HG02970 (cell line): ENCODE results near the gene CFAP65.

Experiments used
- ATAC-seq: cut with Tn5 transposase; IDR thresholded peaks from one replicate; pipeline ENCODE4 v1.9.1; 2021; ENCODE audit warnings: mild to moderate bottlenecking, moderate library complexity, moderate number of reproducible peaks; ENCODE audit not compliant: unreplicated experiment, low FRiP score

Gene CFAP65

DNA sequence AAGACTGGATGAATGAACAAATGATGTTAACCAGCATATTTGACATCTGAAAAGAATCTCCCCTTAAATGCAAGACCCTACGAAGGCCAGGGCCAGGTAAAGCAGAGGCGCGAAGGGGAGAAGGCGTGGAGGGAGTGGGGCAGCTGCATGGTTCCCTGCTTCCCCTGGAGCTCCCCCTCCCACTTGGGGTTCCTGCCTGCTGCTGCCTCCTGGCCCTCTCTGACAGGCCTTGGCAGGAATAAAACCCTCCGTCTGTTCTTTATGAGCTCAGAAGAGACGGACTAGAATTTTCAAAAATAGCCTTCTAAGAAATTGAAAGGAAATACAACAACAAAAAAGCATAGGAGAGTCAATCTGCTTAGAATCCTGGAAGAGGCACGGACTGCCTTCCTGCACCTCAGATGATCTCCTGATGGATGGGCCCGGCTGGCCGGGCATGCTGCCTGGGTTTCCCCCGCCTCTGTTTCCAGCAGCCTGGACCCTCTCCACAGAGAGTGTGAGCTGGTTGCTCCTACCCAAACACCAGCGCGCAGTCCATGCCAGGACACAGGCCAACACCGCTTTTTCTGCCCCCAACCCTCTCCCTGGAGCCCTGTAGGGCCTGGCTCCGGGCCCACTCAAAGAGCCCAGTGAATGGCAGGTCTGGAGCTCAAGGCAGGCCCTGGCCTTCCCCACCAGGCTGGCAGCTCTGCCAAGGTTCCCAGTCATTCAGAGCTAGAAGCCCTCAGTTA is 23.9 kb downstream of the CFAP65 start:
- no peak for ATAC-seq

- no peak for ATAC-seq
These were observed 24.6 kb downstream of the CFAP65 start for GRCh38 chr2:219016721-219017120.

DNA sequence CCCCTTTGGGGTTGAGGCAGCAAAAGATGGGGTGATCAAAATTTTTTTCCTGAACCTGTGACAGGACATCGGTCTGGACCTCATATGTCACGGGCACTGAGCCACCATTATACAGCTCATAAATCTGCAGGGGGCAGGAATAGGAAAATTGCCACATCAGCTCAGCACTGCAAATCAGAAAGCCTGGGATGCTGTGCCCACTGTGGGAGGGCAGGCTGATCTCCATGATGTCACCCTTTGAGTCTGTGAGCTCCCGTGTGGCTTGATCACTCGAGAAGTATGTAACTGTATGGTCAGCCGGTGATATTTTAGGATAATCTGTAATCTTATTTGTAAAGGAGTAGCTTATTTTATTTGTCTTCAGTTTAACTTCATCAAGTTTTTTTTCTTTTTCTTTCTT is 30.4 kb downstream of the CFAP65 start:
- no peak for ATAC-seq

DNA sequence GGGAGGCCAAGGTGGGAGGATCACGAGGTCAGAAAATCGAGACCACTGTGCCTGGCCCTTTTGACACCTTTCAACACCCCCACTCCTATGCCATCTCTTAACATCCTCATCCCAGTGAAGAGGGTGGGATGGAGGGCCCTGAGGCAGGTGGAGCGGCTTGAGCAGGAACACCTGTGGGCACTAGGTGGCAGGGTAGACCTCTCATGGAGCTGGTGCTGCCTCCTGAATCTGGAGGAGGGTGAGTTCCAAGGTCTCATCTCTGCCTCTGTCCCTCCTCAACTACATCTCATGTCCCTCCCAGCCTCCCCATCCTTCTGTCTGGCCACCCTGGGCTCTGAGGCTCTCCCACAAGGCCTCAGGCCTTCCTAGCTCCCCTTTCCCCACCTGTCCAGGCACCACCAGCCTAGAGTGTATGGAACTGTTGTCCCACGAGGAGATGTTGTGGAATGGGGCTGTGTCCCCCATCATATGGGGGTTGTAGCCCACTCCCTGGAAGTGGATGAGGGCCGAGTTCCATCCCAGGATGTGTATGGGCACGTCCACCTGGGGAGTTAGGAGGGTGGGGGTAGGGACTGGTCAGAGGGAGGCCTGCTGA is 31.1 kb downstream of the CFAP65 start:
- ATAC-seq = no peak

DNA sequence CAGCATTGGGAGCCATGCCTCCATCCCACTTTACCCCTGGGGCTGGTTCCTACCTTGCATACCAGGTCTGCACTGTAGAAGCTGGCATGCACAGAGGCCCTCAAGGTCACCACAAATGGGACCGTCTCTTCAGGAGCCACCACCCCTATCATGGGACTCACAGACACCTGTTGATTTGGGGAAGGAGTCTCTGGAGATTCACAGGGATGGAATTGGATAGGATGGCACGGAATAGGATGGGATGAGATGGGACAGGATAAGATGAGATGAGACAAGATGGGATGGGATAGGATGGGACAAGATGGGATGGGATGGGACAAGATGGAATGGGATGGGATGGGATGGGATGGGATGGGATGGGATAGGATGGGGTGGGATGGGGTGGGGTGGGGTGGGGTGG is 32.0 kb downstream of the CFAP65 start:
- ATAC-seq = no peak

DNA sequence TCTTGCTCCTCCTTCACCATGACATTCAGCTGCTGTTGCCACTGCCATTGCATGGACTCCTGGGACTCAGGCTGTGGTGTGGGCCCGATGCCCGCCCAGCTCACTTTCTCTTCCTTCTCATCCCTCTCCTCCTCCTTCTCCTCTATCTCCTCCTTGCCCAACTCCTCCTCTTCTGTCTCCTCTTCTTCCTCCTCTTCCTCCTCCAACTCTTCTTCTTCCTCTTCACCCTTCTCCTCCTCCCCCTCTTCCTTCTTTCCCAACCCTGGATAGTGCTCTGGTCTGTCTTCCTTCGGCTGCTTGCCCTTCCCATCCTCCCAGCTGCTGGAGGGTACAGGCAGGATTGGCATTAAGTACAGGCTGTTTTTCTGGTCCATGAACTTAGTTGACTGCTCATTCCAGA is 37.3 kb downstream of the CFAP65 start:
- no peak for ATAC-seq

DNA sequence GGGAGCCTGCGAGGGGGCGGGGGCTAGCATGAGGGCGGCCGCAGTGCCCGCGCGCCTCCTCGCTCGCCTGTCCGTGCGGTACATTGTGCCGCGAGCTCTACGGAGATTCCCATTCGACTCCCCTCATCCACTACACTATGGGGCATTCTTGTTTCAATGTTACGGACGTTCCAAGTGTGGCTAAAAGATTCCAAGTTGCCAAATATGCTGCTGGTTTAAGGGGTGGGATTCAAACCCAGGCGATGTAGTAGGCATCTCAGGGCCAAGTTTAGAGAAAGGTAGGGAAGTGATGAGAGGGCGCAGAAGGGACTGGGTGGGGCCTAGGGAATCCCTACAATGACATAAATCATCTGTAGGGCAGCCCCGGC is 38.1 kb downstream of the CFAP65 start:
- ATAC-seq = no peak

DNA sequence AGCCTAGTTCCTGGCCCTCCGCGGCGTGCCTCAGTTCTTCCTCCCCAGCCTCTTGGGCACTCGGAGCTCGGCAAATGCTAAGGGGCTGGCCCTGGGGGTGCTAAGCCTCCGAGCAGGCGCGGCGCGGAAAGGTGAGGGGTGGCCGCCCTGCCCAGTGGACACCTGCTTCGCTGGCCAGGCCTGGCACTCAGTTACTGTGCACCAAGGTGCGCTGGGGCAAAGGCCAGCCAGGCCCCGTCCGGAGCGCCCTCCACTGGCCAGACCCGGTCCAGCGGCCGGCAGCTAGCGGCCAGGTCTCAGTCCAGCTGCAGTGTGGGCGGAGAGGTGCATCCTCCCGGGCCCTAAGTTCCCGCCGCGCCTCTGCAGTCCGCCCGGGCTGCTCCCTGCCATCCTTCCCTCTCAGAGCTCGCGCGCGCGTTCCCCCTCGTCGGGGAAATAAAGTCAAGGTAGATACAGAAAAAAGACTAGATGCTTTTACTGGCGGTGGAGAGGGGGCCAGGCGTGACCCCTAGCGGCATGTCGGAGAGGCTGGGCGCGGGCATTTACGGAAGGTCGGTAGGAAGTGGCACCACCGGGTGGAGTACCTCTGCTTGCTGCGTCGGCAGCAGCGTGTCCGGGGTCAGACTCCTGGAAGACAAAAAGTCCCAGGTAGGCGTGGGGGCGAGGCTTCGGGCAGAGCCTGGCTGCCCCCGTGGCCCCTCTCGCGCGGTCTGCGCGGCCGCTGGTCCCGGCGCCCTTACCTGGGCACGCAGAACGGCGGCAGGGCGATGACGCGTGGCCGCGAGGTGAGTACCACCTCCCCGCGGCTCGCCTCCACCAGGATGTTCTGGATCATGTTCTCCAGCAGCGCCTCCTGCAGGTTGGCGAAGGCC is 38.7 kb downstream of the CFAP65 start:
- no peak for ATAC-seq

GRCh38 chr2:219001577-219002394 is 39.5 kb downstream of the CFAP65 start:
- no peak for ATAC-seq

DNA sequence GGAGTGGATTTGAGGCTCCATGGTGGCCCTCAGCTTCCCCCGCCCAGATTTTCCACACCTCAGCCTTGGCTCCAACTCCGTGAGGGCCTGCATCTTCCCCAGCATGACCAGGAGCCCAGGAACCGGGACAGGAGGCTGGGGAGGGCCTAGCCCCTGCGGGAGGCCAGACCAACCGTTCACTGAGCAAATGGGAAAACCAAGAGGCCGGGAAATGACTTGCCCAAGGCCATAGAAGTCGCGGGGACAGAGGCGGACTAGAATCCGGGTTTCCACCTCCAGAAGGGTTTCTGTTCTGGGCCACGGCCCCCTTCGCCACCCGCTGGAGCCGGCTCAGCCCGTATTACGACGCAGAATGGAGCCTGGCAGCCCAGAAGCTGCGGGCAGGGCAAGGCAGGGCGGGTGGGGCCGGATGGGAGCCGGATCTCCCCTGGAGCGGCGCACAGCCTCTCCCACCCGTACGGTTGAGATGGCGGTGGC is 40.2 kb downstream of the CFAP65 start:
- no peak for ATAC-seq

DNA sequence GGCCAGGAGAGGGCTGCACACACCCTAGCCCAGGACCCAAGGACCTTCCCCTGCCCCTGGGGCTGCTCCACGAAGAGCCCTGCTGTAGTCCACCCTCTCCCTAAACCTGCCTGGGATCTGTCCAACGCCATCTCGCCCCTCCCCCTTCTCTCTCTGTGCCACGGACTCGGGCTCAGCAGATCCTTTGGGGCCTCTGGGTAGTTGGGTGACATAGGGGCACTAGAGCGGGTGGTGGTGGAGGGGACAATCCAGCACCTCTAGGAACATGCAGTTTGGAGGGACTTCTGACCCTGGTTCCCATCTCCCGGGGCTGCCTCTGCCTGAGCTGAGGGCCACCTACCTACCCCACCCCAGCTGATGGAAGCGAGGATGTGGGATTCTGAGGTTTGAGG is 40.8 kb downstream of the CFAP65 start:
- no peak for ATAC-seq

GRCh38 chr2:218999881-219000568 is 41.3 kb downstream of the CFAP65 start:
- ATAC-seq = no peak

- no peak for ATAC-seq
These were observed 42.1 kb downstream of the CFAP65 start for GRCh38 chr2:218999021-218999880.

- ATAC-seq = no peak
These were observed 42.8 kb downstream of the CFAP65 start for GRCh38 chr2:218998414-218999002.

DNA sequence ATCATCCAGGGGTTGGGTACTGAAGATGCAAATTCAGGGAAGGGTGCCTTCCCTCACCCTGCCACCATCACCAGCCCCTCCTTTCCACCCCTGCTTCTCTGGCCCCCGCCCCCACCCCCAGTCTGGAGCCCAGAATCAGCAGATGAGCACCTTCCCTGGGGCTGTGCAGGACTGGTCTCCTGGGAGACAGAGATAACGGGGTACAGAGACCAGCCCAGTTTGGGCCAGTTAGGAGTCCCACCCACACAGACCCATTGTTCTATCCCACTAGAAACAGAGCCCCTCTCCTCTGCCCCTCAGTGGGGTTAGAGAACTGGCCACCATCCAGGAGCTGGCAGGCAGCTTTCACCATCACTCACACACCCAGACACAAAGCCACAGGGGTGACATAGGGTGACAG is 43.6 kb downstream of the CFAP65 start:
- no peak for ATAC-seq

DNA sequence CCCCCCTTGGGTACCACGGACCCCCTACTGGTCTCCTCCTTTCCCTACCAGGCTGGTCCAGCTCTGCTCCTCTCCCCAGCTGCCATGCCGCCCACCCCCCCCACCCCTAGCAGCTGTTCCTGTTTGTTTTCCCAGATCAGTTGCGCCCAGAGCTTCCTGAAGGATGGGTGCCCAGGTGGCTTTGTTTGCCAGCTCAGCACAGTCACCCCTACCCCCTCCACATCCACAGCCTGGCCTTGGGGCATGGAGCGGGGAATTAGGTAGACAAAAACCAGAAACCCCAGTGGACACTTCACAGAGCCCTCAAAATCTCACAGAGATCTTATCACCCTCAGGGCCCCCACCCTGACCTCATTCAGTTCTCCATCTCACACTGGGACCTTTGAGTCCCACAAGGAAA is 44.4 kb downstream of the CFAP65 start:
- no peak for ATAC-seq

DNA sequence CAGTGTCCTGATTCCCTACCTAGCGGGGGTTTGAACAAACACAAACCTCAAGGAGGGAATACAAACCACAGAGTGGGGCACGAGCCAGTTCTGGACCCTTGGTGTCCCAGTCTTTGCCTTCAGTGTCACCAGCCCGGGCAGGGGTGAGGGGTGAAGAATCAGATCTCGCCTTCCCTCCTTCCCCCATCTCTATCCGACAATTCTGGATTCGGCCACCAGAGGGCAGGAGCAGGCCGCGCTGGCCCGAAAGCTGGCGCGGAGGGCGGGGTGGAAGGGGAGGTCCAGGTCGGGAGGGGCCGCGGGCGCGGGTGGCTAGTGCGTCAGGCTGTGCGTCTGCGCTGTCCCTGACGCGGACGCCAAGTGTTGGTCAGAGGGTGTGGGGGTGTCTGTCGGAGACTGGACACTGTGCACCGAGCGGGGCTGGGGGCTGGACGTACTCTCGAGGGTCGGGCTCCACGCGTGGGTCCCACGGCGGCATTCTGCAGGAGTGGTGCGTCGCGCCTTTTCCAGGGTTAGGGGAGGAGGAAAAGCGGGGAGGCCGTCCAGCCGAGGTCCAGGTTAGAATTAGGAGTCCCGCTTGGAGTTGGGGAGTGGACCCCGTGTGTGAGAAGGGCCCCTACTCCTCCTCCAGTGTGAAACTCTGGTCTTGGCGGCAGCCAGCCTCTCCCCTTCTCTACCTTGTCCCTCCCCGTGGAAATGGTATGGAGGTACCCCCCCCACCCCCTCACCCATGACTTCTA is 45.2 kb downstream of the CFAP65 start:
- no peak for ATAC-seq

DNA sequence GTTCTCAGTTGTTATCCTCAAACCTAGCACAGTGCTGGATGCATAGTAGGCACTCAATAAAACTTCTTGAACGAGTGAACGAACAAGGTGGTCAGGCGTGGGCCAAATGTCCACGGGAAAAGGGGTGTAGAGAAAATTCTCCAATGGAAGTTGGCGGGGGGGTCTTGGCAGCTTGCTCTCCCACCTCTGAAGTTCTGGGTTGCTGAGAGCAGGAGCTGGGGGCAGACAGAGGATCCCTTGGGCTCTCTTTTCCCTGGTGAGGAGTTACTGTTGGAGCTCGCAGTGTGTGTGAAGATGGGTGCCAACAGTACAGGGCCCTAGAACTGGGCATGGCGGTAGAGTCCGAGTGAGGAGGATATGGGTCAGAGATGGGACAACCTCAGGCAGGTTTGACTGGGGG is 45.8 kb downstream of the CFAP65 start:
- ATAC-seq = no peak
